ENCODE measurements around the gene UACA. TPM values are rescaled to one million over a fixed set of nuclear protein-coding genes. Genes with fewer than 3 reads are reported as not detected.
"Not testable (repeated sequence)": the region's sequence is repeated elsewhere in the genome, so short reads cannot be mapped to it uniquely, and the experiment has no call there.

Gene UACA
- total RNA-seq, 2 experiments from 2014 or later, result 3.9 to 5.3 TPM

- CTCF ChIA-PET, result interaction anchor here (1.8 kb wide), 1 partner anchor 13 kb away, joined by 5 read pairs; no protein-coding TSS in a partner anchor
These were observed 28.3 kb downstream of the UACA start for GRCh38 chr15:70735040-70735439.

DNA sequence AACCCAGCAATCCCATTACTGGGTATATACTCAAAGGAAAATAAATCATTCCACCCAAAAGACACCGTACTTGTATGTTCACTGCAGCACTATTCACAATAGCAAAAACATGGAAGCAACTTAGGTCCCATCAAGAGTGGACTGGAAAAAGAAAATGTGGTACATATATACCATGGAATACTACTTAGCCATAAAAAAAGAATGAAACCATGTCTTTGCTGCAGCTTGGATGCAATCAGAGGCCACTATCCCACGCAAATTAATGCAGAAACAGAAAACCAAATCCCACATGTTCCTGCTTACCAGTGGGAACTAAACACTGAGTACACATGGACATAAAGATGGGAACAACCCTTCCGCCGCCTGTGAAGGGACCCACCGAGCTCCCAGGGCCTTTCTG, 34.2 kb downstream of the UACA start:
- H3K27ac Mint-ChIP-seq, result no peak overlapping the region
- CTCF ChIA-PET, result no interaction called here

More at GRCh38 chr15:70735040-70735439, 28.3 kb downstream of the UACA start:
- H3K4me1 Mint-ChIP-seq (ENCODE audit: low read depth); intact Hi-C loops (cut with micrococcal nuclease); H3K4me3 Mint-ChIP-seq; H3K36me3 Mint-ChIP-seq (ENCODE audit: low read depth); H3K27me3 Mint-ChIP-seq (ENCODE audit: low read depth); H3K9me3 Mint-ChIP-seq; DNase-seq; H3K27ac Mint-ChIP-seq: not testable (repeated sequence)

GRCh38 chr15:70726753-70727152, 36.6 kb downstream of the UACA start:
- H3K9me3 Mint-ChIP-seq, result no peaks in the 10 kb centered on the region
- intact Hi-C loops (cut with micrococcal nuclease), result loop anchor here (10.0 kb wide), 1 partner anchor 1252 kb away; no protein-coding TSS in a partner anchor

More for the DNA sequence above, 34.2 kb downstream of the UACA start:
- Mint-ChIP-seq H3K27me3 (ENCODE audit: low read depth) (peaks cover 3% of the 10 kb centered on the region), H3K4me3 (no peak overlapping the region), H3K4me1 (ENCODE audit: low read depth) (no peaks in the 10 kb centered on the region), H3K36me3 (ENCODE audit: low read depth) (no peaks in the 10 kb centered on the region), H3K9me3 (no peaks in the 10 kb centered on the region)
- intact Hi-C loops (cut with micrococcal nuclease), result loop anchor here (10.0 kb wide), 1 partner anchor 1254 kb away; no protein-coding TSS in a partner anchor
- DNase-seq, result no peak

GRCh38 chr15:70723927-70724326, 39.4 kb downstream of the UACA start:
- intact Hi-C loops (cut with micrococcal nuclease), result loop anchor here (10.0 kb wide), 1 partner anchor 1249 kb away; no protein-coding TSS in a partner anchor
- Mint-ChIP-seq H3K9me3 (no peaks in the 10 kb centered on the region), H3K4me3 (no peak overlapping the region)

More at GRCh38 chr15:70726753-70727152, 36.6 kb downstream of the UACA start:
- no peak for DNase-seq
- Mint-ChIP-seq H3K27me3 (ENCODE audit: low read depth) (peaks cover 5% of the 10 kb centered on the region), H3K27ac (no peak overlapping the region), H3K4me1 (ENCODE audit: low read depth) (no peaks in the 10 kb centered on the region), H3K36me3 (ENCODE audit: low read depth) (no peaks in the 10 kb centered on the region), H3K4me3 (no peak overlapping the region)
- CTCF ChIA-PET, result interaction anchor here (5.6 kb wide), 1 partner anchor 45 kb away, joined by 52 read pairs; no protein-coding TSS in a partner anchor

DNA sequence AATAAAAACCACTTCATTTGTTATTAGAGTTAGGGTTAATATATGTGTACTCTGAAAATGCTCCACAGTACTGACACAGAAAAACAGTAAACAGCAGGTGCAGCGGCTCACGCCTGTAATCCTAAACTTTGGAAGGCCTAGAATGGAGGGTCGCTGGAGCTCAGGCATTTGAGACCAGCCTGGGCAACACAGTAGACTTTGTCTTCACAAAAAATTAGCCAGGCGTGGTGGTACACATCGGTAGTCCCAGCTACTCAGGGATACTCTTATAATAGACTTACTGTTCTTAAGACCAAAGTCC, 40.3 kb downstream of the UACA start:
- no peaks in the 10 kb centered on the region for H3K36me3 Mint-ChIP-seq (ENCODE audit: low read depth)
- DNase-seq, result no peak

More at GRCh38 chr15:70723927-70724326, 39.4 kb downstream of the UACA start:
- Mint-ChIP-seq H3K27me3 (ENCODE audit: low read depth) (peaks cover 5% of the 10 kb centered on the region), H3K4me1 (ENCODE audit: low read depth) (no peaks in the 10 kb centered on the region), H3K27ac (no peak overlapping the region), H3K36me3 (ENCODE audit: low read depth) (no peaks in the 10 kb centered on the region)
- CTCF ChIA-PET, result interaction anchor here (0.6 to 5.6 kb wide), 6 partner anchors 20 to 1148 kb away, joined by 3 to 52 read pairs (median 6); no protein-coding TSS in a partner anchor
- DNase-seq, result no peak

GRCh38 chr15:70722266-70723121, 40.9 kb downstream of the UACA start:
- no peak overlapping the region for H3K4me3 Mint-ChIP-seq
- H3K27me3 Mint-ChIP-seq (ENCODE audit: low read depth), result peaks cover 2% of the 10 kb centered on the region
- no peaks in the 10 kb centered on the region for H3K36me3 Mint-ChIP-seq (ENCODE audit: low read depth)
- H3K27ac Mint-ChIP-seq, result no peak overlapping the region
- H3K9me3 Mint-ChIP-seq, result no peaks in the 10 kb centered on the region
- DNase-seq, result no peak
- H3K4me1 Mint-ChIP-seq (ENCODE audit: low read depth), result no peaks in the 10 kb centered on the region
- CTCF ChIA-PET, result interaction anchor here (0.6 to 5.6 kb wide), 29 partner anchors 9 to 1247 kb away, joined by 3 to 52 read pairs (median 3); no protein-coding TSS in a partner anchor
- intact Hi-C loops (cut with micrococcal nuclease), result loop anchor here (1.0 to 10.0 kb wide), 2 partner anchors 43 to 1248 kb away; no protein-coding TSS in a partner anchor

More for the DNA sequence above, 40.3 kb downstream of the UACA start:
- no peak overlapping the region for H3K4me3 Mint-ChIP-seq
- peaks cover 2% of the 10 kb centered on the region for H3K27me3 Mint-ChIP-seq (ENCODE audit: low read depth)
- CTCF ChIA-PET, result interaction anchor here (0.6 to 5.6 kb wide), 25 partner anchors 9 to 1248 kb away, joined by 3 to 52 read pairs (median 4); no protein-coding TSS in a partner anchor
- no peaks in the 10 kb centered on the region for H3K4me1 Mint-ChIP-seq (ENCODE audit: low read depth)
- intact Hi-C loops (cut with micrococcal nuclease), result loop anchor here (10.0 kb wide), 1 partner anchor 1248 kb away; no protein-coding TSS in a partner anchor
- no peak overlapping the region for H3K27ac Mint-ChIP-seq
- H3K9me3 Mint-ChIP-seq, result no peaks in the 10 kb centered on the region

- Mint-ChIP-seq H3K27ac (no peak overlapping the region), H3K36me3 (ENCODE audit: low read depth) (no peaks in the 10 kb centered on the region), H3K4me3 (no peak overlapping the region), H3K27me3 (ENCODE audit: low read depth) (peaks cover 2% of the 10 kb centered on the region), H3K4me1 (ENCODE audit: low read depth) (no peaks in the 10 kb centered on the region), H3K9me3 (no peaks in the 10 kb centered on the region)
- intact Hi-C loops (cut with micrococcal nuclease), result loop anchor here (10.0 kb wide), 1 partner anchor 1246 kb away; no protein-coding TSS in a partner anchor
- CTCF ChIA-PET, result no interaction called here
- DNase-seq, result no peak
These were observed 42.9 kb downstream of the UACA start for GRCh38 chr15:70720228-70721016.

DNA sequence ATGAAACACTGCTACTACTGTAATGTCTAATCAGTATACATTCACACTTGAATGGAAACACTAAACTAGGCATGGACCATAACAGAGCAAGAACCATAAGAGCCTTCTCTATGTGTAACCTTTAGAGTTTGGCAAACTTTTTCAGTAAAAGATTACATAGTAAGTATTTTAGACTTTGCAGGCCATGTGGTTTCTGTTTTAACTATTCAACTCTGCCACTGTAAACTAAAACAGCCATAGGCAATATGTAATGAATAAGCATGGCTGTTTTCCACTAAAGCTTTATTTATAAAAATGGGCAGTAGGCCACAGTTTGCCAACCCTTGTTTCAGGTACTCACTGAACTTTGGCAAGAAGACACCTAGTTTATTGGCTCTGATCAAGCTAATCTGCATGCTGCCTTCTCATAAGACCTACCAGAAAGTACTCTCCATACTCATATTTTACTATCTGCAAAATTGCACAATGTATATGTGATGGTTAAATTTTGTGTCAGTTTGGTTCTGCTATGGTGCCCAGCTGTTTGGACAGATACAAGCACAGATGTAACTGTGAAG, 46.0 kb downstream of the UACA start:
- CTCF ChIA-PET, result no interaction called here
- intact Hi-C loops (cut with micrococcal nuclease), result no loop called here
- H3K27ac Mint-ChIP-seq, result no peak overlapping the region

DNA sequence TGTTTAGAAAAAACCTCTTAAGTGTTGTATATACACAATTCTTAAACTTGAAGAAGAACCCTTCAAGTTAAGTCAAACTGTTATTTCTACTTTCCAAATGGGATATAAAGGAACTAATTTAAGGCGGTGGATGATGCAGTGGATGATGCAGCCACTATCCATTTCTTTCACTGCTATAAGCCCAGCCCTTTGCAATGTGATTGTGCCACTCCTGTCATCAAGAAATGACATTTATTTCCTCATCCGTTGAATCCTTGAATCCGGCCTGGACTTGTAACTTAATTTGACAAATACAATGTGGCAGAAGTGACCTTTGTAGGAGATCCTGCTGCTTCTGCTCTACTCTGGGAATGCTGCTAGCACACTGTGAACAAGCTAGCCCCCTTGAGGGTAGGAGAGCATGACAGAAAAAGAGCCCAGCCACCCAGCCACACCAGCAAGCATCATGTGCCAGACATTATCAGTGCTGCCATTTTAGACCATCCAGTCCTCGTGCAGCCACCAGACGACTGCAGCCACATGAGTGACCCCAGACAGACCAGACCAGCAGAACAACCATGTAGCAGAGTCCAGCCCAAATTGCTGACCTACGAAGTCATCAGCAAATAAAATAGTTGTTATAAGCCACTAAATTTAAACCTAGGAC, 47.4 kb downstream of the UACA start:
- H3K4me3 Mint-ChIP-seq, result no peak overlapping the region
- no peak overlapping the region for H3K27ac Mint-ChIP-seq
- H3K27me3 Mint-ChIP-seq (ENCODE audit: low read depth), result peaks cover 3% of the 10 kb centered on the region
- H3K4me1 Mint-ChIP-seq (ENCODE audit: low read depth), result no peaks in the 10 kb centered on the region
- CTCF ChIA-PET, result no interaction called here
- no peaks in the 10 kb centered on the region for H3K9me3 Mint-ChIP-seq
- no peaks in the 10 kb centered on the region for H3K36me3 Mint-ChIP-seq (ENCODE audit: low read depth)
- intact Hi-C loops (cut with micrococcal nuclease), result no loop called here
- DNase-seq, result no peak

More for the DNA sequence above, 46.0 kb downstream of the UACA start:
- Mint-ChIP-seq H3K27me3 (ENCODE audit: low read depth) (peaks cover under 1% of the 10 kb centered on the region), H3K4me1 (ENCODE audit: low read depth) (no peaks in the 10 kb centered on the region), H3K36me3 (ENCODE audit: low read depth) (no peaks in the 10 kb centered on the region), H3K4me3 (no peak overlapping the region), H3K9me3 (no peaks in the 10 kb centered on the region)
- no peak for DNase-seq

DNA sequence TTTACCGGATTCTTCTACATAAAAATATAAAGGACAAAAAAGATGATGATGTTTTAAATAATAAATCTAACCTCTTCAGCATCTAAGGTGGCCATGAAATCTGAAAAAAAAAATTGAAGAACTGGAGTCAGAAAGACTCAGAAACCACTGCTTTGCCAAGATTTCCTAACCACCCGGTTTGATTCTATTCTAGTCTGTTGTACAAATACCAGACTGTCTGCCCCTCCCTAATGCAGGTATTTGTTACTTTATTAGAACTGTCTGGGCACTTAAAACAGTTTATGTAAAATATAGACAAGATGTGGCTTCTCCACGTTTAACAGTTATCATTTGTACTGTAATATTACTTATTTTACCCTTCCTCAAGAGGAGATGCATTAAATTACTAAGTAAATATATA, 48.8 kb downstream of the UACA start:
- intact Hi-C loops (cut with micrococcal nuclease), result no loop called here
- Mint-ChIP-seq H3K36me3 (ENCODE audit: low read depth) (no peaks in the 10 kb centered on the region), H3K9me3 (no peaks in the 10 kb centered on the region), H3K27ac (no peak overlapping the region), H3K27me3 (ENCODE audit: low read depth) (peaks cover 3% of the 10 kb centered on the region), H3K4me3 (no peak overlapping the region), H3K4me1 (ENCODE audit: low read depth) (no peaks in the 10 kb centered on the region)
- no peak for DNase-seq
- CTCF ChIA-PET, result interaction anchor here (0.7 to 1.4 kb wide), 3 partner anchors 8 to 620 kb away, joined by 3 to 11 read pairs (median 4); no protein-coding TSS in a partner anchor

- H3K27ac Mint-ChIP-seq, result no peak overlapping the region
- CTCF ChIA-PET, result interaction anchor here (0.8 to 1.4 kb wide), 2 partner anchors 8 to 18 kb away, joined by 4 to 11 read pairs; no protein-coding TSS in a partner anchor
- no peaks in the 10 kb centered on the region for H3K9me3 Mint-ChIP-seq
- no peaks in the 10 kb centered on the region for H3K36me3 Mint-ChIP-seq (ENCODE audit: low read depth)
- H3K4me3 Mint-ChIP-seq, result no peak overlapping the region
- intact Hi-C loops (cut with micrococcal nuclease), result no loop called here
- no peaks in the 10 kb centered on the region for H3K4me1 Mint-ChIP-seq (ENCODE audit: low read depth)
- no peak for DNase-seq
- peaks cover 3% of the 10 kb centered on the region for H3K27me3 Mint-ChIP-seq (ENCODE audit: low read depth)
These were observed 49.3 kb downstream of the UACA start for GRCh38 chr15:70714015-70714414.
